Measurements from ENCODE around the gene FAM124A.
"Not testable (repeated sequence)": the region's sequence is repeated elsewhere in the genome, so short reads cannot be mapped to it uniquely, and the experiment has no call there.

Gene FAM124A

DNA sequence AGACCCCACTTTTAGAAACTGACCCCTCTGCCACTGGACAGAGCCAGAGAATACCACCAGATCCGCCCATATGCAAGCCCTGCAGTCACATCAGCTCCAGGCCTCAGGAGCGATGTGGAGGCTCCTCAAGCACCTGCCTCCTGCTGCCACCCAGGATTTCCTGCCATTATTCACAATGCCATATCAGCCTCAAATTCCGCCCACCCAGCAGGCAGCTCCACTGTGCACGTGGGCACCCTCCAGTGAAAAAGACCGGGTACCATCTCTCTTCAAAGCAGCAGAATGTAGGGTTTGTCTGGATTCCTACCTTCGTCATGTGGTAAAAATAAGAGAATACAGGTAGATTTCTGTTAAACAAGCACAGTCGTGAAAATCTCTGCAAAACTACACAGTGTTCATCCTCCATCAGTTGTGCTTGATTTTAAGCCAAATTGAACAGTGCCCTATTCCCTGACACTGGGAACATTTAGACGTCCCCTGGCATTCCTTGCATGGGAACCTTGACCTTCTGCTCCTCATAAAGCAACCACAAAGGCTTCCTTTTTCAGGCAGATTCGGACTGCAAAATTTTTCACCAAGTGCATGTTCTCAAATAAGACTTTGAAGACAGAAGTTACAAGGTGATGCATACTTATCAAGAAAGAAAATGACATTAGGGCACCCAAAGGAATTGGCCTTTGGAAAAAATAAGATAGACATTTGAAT, 56.4 kb downstream of the FAM124A start:
- TF ChIP-seq, protein P1, sequence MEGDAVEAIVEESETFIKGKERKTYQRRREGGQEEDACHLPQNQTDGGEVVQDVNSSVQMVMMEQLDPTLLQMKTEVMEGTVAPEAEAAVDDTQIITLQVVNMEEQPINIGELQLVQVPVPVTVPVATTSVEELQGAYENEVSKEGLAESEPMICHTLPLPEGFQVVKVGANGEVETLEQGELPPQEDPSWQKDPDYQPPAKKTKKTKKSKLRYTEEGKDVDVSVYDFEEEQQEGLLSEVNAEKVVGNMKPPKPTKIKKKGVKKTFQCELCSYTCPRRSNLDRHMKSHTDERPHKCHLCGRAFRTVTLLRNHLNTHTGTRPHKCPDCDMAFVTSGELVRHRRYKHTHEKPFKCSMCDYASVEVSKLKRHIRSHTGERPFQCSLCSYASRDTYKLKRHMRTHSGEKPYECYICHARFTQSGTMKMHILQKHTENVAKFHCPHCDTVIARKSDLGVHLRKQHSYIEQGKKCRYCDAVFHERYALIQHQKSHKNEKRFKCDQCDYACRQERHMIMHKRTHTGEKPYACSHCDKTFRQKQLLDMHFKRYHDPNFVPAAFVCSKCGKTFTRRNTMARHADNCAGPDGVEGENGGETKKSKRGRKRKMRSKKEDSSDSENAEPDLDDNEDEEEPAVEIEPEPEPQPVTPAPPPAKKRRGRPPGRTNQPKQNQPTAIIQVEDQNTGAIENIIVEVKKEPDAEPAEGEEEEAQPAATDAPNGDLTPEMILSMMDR (IDR thresholded peaks at IDR 0.05; ENCODE audit: insufficient read depth, missing control alignments) = no peak
- FAIRE-seq (no peak), DNase-seq (ENCODE audit: insufficient read length, low spot score) (no peak)

GRCh38 chr13:51280379-51280940, 58.3 kb downstream of the FAM124A start:
- DNase-seq (ENCODE audit: insufficient read length, low spot score) (no peak), FAIRE-seq (no peak)
- TF ChIP-seq, protein P1 (IDR thresholded peaks at IDR 0.05; ENCODE audit: insufficient read depth, missing control alignments) = no peak

DNA sequence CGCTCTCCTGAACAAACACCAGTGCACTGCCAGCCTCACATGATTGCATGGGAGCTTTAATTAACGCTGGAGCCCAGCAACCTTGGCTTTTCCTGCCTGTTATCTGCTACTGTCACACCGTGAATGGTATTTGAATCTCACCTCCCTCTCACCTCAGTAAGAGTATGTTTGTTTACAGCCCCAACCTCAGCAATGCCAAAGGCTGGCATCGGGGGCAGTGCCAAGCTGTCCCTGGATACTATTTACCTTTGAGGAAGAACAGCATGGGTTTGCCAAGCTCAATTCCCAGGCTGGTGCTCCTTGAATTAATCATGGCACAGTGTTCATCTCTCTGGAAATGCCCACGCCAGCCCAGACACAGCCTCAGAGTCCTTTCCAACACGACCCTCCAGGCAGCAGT, 60.1 kb downstream of the FAM124A start:
- FAIRE-seq = no peak
- TF ChIP-seq, protein P1 (IDR thresholded peaks at IDR 0.05; ENCODE audit: insufficient read depth, missing control alignments) = no peak
- DNase-seq (ENCODE audit: insufficient read length, low spot score) = no peak

DNA sequence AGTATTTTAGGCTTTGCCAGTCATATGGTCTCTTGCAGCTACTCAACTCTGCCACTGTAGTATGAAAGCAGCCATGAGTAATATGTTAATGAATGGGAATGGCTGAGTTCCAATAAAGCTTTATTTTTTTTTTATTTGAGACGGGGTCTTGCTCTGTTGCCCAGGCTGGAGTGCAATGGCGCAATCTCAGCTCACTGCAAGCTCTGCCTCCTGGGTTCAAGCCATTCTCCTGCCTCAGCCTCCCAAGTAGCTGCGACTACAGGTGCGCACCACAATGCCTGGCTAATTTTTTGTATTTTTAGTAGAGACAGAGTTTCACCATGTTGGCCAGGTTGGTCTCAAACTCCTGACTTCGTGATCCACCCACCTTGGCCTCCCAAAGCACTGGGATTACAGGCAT, 60.7 kb downstream of the FAM124A start:
- FAIRE-seq; DNase-seq (ENCODE audit: insufficient read length, low spot score): not testable (repeated sequence)

- TF ChIP-seq, protein P1 (IDR thresholded peaks at IDR 0.05; ENCODE audit: insufficient read depth, missing control alignments) = no peak
- no peak for FAIRE-seq
- DNase-seq (ENCODE audit: insufficient read length, low spot score) = no peak
Observed at GRCh38 chr13:51283371-51283770, 61.2 kb downstream of the FAM124A start.

DNA sequence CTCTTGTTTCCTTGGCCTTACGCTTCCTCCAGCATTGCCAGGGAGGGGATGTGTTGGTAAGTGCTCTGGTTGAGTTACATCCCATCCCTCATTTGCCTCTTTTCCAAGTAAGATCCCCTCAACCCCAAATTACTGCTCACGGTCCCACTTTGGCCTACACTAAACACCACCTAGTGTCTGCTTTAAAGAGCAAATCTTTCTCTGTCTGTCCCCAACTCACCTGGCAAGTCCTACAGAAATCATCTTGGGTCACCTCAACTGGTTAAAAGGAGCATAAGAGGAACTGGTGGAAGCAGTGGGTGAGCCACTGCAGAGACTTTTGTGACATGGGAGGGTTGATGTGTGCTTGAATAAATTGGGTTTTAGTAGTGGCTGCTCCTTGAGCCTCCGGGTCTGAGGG, 62.1 kb downstream of the FAM124A start:
- no peak for FAIRE-seq
- TF ChIP-seq, protein P1 (IDR thresholded peaks at IDR 0.05; ENCODE audit: insufficient read depth, missing control alignments) = no peak

DNA sequence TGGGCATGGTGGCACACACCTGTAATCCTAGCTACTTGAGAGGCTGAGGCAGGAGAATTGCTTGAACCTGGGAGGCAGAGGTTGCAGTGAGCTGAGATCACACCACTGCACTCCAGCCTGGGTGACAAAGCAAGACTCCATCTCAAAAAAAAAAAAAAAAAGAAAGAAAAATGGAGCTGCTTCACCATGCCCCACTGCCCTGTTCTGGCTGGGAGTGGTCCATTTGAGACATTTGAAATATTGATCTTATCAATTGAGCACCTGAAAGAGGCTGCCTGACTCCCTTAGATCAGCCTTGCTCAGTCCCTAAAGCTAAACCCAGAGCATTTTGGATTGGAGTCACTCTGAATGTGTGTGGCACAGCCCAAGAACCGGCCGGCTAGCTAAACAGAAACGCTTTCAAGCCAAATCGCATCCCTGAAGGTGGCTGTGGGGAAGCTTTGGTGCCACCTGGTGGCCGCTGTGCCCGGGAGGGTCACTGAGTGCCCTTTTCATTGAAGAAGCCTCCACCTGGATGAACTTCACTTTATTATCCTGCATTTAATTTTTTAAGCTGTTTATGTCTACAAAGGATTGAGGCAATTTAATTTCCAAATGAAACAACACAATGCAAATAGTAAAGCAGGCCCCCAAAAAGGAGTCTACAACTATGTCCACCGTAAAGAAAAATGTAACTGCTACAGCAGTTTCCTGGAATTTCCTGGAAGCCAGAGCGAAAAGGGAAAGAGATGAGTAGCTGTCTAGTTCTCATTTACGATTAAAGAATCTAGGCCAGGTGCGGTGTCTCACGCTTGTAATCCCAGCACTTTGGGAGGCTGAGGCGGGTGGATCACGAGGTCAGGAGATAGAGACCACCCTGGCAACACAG, 64.2 kb downstream of the FAM124A start:
- TF ChIP-seq, protein P1 (IDR thresholded peaks at IDR 0.05; ENCODE audit: insufficient read depth, missing control alignments) = peak; percentile 94
- FAIRE-seq (no peak), DNase-seq (ENCODE audit: insufficient read length, low spot score) (no peak)

More for the DNA sequence above, 62.1 kb downstream of the FAM124A start:
- no peak for DNase-seq (ENCODE audit: insufficient read length, low spot score)
